Dermis blood vessel endothelial cell (primary cell): ENCODE measurements around the gene PNN. TPM values are rescaled to one million over a fixed set of nuclear protein-coding genes. Genes with fewer than 3 reads are reported as not detected.
"Not testable (repeated sequence)": the region's sequence is repeated elsewhere in the genome, so short reads cannot be mapped to it uniquely, and the experiment has no call there.

ENCODE experiments used
- DNase-seq: peaks from one replicate; pipeline ENCODE4 v3.0.0; 2010
- total RNA-seq: library from RNA; depleted of rRNA; stranded (reverse); fragments of >200 nt; gene quantifications from 2 replicates; pipeline ENCODE4 v1.2.3, GENCODE V29; 2014

The PNN gene
- total RNA-seq, 1 donor from 2014 or later = 25.4 TPM

- DNase-seq = no peak
Observed at GRCh38 chr14:39181026-39181692, 6.1 kb downstream of the PNN start.

- no peak for DNase-seq
Observed at GRCh38 chr14:39181693-39182047, 6.6 kb downstream of the PNN start.

DNA sequence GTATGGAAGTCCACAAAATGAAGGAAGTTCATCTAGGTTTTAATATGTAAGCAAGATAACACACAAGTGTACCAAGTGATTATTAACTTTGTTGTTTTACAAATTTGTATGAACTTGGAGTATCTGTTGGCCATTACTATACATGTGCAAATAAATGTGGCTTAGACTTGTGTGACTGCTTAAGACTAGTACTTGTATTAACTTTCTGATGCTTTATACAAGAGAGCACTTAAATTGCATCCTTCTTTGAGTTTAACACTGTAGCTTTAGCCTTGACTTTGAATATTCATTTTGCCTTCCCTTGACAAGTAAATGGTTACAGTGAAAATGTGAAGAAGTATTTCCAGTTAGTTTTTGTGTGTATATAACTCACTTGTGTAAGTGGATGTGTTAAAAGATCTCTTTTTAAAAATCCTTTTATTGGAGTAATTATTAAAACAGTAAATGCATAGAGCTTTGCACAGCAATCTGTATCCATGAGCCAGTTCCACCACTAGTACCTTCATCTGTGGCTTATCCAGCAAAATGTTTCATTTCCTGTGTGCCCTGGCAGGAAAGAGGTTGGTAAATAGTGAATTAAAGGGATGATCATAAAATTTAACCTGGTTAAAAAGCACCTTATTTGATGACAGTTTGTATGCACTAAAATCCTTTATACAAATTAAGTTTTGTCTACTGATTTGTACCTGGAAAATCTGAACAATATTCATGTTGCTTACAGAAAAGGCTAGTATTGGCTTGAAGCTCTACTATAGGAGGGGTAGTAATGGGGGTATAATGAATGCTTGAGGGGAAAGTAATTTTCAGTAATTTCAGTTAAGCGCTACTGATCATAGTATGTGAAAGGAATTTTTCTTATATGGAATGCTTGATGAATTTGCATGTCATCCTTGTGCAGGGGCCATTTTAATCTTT, 8.0 kb downstream of the PNN start:
- DNase-seq = no peak

GRCh38 chr14:39183685-39184003, 8.6 kb downstream of the PNN start:
- DNase-seq = not testable (repeated sequence)

GRCh38 chr14:39184628-39185255, 9.7 kb downstream of the PNN start:
- DNase-seq = no peak

GRCh38 chr14:39185256-39186049, 10.4 kb downstream of the PNN start:
- DNase-seq = no peak

- DNase-seq = no peak
Observed at GRCh38 chr14:39186941-39187525, 12.0 kb downstream of the PNN start.

DNA sequence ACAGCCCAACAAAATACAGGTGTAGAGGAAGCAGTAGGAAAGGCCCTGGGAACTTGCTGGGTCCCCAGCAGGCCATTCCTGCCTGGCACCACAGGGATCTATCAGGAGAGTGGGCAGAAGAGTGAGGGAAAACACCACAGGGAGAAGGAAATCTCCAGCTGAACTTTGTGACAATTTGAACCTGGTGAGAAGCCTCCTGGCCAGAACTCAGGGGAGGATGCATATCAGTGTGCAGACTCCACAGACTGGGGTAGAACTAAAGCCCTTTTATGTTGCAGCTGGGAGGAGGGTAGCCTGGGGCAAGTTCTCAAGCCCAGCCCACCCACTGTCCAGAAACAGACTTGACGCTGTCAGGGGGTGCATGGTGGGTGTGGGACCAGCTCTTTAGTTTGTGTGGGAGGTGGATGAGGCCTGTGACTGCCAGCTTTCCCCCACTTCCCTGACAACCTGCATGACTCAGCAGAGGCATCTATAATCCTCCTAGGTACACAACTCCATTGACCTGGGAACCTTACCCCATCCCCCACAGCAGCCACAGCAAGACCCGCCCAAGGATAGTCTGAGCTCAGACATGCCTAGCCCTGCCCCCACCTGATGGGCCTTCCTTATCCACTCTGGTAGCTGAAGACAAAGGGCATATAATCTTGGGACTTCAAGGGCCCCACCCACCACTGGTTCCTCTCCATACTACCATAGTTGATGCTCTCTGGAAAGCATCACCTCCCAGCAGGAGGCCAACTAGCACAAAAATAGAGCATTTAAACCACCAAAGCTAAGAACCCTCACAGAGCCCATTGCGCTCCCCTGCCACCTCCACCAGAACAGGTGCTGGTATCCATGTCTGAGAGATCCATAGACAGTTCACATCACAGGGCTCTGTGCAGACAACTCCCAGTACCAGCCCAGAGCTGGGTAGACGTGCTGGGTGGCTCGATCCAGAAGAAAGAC, 28.9 kb downstream of the PNN start:
- DNase-seq = no peak

GRCh38 chr14:39207430-39207829, 32.4 kb downstream of the PNN start:
- DNase-seq = not testable (repeated sequence)

- DNase-seq = no peak
Observed at GRCh38 chr14:39211109-39211741, 36.2 kb downstream of the PNN start.

- DNase-seq = peak; percentile 29
Observed at GRCh38 chr14:39212034-39212433, 37.0 kb downstream of the PNN start.

DNA sequence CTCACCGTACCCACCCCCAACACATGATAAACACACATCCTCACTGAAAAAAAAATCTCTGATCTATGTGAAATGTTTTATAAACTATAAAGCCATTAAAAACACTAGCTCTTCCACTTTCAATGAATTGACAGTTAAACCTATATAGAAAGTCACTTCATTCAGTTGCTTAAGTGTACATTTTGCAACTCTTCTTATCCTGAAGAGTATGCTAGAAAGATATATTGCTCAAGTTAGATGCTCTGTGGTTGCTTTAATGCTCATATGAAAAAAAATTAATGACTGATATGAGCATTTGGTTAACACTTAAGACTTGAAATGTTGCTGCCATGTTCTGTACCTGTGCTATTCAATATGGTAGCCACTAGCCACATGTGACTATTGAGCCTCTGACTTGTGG, 37.6 kb downstream of the PNN start:
- no peak for DNase-seq

GRCh38 chr14:39217214-39217879, 42.3 kb downstream of the PNN start:
- DNase-seq = peak; percentile 72

- DNase-seq = peak; percentile 70
Observed at GRCh38 chr14:39218171-39218769, 43.2 kb downstream of the PNN start.

GRCh38 chr14:39219075-39219499, 44.0 kb downstream of the PNN start:
- DNase-seq = peak; percentile 93

DNA sequence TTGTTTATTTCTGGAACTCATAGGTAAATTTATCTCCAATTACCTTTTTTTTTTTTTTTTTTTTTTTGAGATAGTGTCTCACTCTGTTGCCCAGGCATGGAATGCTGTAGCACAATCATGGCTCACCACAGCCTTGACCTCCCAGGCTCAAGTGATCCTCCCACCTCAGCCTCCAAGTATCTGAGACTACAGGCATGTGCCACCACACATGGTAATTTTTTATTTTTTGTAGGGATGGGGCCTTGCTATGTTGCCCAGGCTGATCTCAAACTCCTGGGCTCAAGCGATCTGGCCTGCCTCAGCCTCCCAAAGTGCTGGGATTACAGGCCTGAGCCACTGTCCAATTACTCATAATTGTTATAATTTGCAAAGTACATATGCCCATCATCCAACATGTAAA, 45.4 kb downstream of the PNN start:
- DNase-seq = not testable (repeated sequence)

DNA sequence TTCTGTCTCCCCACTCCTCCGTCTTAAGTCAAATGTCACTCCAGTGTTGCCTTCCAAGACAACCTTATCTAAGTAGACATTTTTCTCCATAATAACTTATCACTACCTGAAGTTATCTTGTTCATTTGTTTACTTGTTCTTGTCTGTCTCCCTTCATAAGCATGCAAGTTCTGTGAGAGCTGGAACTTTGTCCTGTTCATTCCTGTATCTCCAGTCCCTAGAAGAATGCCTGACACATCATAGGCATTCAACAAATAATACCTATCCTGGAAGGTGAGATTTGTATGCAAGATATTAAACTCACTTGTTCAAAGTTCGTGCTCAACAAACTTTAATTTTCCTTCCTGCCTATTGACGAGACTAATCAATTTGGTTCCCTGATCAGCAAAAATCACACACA, 53.0 kb downstream of the PNN start:
- no peak for DNase-seq

GRCh38 chr14:39228509-39229221, 53.6 kb downstream of the PNN start:
- no peak for DNase-seq

DNA sequence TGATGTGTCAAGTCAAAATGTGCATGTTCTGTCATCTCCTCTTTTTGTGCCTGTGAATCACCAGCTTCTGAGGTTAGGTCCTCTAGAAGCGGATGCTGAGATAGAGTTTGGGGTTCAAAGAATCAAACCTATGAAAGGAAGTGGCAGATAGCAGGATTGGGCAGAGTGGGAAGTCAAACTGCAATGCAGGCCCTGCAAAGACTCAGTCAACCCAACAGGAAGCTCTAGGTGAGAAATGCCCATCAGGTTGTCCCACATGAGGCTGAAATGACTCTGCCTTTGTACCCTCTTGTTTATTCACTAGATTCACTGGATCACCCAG, 54.1 kb downstream of the PNN start:
- no peak for DNase-seq
